Suprapubic skin (tissue), 4 donors: ENCODE results near the gene PTPRN2.

Source experiments
- EP300 ChIP-seq: sonication (generic); formaldehyde crosslinking; IDR thresholded peaks from one replicate; pipeline ENCODE4 v1.6.1; 2017; ENCODE audit warnings: antibody characterized with exemption
- POLR2A ChIP-seq, 2 donors: fragments of 450-650 bp; IDR thresholded peaks; one replicate each; pipeline ENCODE4 v1.6.1; 2017; ENCODE audit warnings: antibody characterized with exemption in 2 of 2, mild to moderate bottlenecking in 2 of 2, moderate library complexity in 2 of 2
- POLR2AphosphoS5 ChIP-seq, 3 donors: sonication (generic); formaldehyde crosslinking; IDR thresholded peaks; one replicate each; pipeline ENCODE4 v1.6.1; 2017; ENCODE audit warnings: antibody characterized with exemption in 3 of 3
- TF ChIP-seq, protein P1 (sequence below), 2 donors: fragments of 200-600 bp in 1 of 2; fragments of 450-650 bp in 1 of 2; sonication (generic) in 1 of 2; IDR thresholded peaks; one replicate each; pipeline ENCODE4 v1.5.1; 2016 to 2019; ENCODE audit warnings: antibody characterized with exemption in 2 of 2, mild to moderate bottlenecking in 1 of 2, moderate library complexity in 1 of 2

DNA sequence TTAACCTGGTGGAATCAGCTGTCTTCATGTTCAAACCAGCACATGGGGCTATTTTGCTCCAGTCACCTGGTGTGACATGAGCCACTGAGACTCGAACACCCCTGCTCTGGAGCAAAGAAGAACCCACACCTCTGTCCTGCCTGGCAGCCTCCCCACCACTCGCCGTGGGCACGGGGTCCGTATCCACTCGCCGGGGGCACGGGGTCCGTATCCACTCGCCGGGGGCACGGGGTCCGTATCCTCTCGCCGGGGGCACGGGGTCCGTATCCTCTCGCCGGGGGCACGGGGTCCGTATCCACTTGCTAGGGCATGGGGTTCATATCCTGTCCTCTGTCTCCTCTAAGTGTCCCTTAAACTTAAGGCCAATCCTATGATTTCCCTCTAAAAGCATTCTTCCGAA is 558.7 kb downstream of the PTPRN2 start:
- no peak for TF ChIP-seq POLR2A (IDR thresholded peaks at IDR 0.05)
- TF ChIP-seq, protein P1, sequence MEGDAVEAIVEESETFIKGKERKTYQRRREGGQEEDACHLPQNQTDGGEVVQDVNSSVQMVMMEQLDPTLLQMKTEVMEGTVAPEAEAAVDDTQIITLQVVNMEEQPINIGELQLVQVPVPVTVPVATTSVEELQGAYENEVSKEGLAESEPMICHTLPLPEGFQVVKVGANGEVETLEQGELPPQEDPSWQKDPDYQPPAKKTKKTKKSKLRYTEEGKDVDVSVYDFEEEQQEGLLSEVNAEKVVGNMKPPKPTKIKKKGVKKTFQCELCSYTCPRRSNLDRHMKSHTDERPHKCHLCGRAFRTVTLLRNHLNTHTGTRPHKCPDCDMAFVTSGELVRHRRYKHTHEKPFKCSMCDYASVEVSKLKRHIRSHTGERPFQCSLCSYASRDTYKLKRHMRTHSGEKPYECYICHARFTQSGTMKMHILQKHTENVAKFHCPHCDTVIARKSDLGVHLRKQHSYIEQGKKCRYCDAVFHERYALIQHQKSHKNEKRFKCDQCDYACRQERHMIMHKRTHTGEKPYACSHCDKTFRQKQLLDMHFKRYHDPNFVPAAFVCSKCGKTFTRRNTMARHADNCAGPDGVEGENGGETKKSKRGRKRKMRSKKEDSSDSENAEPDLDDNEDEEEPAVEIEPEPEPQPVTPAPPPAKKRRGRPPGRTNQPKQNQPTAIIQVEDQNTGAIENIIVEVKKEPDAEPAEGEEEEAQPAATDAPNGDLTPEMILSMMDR (IDR thresholded peaks at IDR 0.05) = no peak
- TF ChIP-seq POLR2AphosphoS5 (IDR thresholded peaks at IDR 0.05) = no peak
- TF ChIP-seq EP300 = no peak
